GM12892 (cell line): Measurements from ENCODE around the gene AKAP8L.

Source experiments
- POLR2A ChIP-seq: IDR thresholded peaks from 2 replicates; pipeline ENCODE4 v1.6.1; 2011; ENCODE audit warnings: low read depth, low read length, control low read depth
- POLR2AphosphoS5 ChIP-seq: IDR thresholded peaks from 2 replicates; pipeline ENCODE4 v1.6.1; 2011; ENCODE audit warnings: low read depth, low read length, control low read depth

DNA sequence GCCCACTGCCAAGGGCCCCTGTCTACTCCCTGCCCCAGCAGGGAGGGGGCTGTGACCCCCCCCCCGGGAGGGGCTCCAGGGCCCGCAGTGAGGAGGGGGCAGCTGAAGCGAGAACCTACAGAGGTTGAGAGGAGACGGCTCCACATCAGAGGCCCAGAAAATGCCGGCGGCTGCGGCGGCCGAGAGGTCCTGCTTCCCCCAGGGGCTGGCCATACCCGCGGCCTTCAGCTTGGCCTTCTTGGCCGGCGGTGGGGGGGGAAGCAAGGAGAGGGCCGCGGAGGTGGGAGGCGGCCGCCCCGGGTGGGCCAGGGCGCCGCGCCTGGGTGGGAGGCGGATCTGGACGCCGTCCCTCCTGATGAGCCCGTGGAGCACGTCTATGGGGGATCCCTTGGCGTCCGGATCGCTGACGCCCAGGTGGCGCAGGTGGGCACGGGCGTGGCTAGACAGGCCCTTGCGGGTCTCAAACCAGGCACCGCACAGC, 9.2 kb upstream of the AKAP8L start:
- TF ChIP-seq POLR2A (no peak), POLR2AphosphoS5 (no peak)
